GM21576 (cell line): Measurements from ENCODE around the gene ENHO.
"Not testable (repeated sequence)": the region's sequence is repeated elsewhere in the genome, so short reads cannot be mapped to it uniquely, and the experiment has no call there.

ENCODE experiments used
- ATAC-seq: cut with Tn5 transposase; IDR thresholded peaks from one replicate; pipeline ENCODE4 v1.9.1; 2021; ENCODE audit warnings: mild to moderate bottlenecking, moderate library complexity; ENCODE audit not compliant: unreplicated experiment

Gene ENHO

DNA sequence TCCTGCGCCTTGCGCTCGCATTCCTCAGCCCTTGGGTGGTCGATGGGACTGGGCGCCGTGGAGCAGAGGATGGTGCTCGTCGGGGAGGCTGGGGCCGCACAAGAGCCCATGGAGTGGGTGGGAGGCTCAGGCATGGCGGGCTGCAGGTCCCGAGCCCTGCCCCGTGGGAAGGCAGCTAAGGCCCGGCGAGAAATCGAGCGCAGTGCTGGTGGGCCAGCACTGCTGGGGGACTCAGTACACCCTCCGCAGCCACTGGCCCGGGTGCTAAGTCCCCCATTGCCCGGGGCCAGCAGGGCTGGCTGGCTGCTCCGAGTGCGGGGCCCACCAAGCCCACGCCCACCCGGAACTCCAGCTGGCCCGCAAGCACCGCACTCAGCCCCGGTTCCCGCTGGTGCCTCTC is 40.0 kb downstream of the ENHO start:
- ATAC-seq, result not testable (repeated sequence)

DNA sequence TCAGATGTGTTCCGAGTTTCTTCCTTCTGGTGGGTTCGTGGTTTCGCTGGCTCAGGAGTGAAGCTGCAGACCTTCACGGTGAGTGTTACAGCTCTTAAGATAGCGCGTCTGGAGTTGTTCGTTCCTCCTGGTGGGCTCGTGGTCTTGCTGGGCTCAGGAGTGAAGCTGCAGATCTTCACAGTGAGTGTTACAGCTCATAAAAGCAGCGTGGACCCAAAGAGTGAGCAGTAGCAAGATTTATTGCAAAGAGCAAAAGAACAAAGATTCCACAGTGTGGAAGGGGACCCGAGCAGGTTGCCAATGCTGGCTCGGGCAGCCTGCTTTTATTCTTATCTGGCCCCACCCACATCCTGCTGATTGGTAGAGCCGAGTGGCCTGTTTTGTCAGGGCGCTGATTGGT is 41.2 kb downstream of the ENHO start:
- not testable (repeated sequence) for ATAC-seq

DNA sequence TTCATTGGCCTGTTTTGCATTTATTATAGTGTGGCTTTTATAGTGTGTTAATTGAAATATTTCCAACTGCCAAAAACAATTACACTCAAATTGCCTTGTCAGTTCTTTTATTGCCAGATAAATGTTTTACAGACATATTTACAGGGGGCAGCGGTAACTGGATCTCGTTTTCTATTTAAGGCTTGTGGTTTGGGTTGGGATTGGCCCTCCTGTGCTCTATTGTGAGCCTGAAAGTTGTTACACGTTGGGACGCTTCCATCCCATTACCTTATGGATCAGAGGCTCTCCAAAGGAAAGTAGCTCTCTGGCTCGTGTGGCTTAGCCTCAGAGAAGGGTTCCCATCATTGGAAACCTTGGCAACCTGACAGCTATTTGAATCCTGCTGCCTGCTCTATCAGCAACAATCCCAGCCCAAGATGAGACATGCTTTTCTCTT is 43.3 kb downstream of the ENHO start:
- no peak for ATAC-seq

DNA sequence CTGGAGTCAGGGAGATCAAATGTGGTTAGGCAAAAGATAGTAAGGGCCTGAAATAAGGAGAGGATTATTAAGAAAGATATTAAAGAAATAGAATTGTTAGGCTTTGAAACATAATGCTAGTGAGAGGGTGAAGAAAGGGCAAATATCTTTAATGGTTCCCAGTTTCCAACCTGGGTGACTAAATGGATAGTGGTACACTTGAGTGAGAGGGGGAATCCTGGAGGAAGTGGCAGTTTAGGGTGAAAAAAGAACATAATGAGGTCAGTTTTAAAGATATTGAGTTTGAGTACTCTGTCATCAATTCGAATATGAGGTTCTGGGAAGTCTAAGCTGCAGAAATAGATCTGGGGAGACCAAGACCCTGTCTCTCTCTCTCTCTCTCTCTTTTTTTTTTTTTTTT is 45.2 kb downstream of the ENHO start:
- no peak for ATAC-seq

DNA sequence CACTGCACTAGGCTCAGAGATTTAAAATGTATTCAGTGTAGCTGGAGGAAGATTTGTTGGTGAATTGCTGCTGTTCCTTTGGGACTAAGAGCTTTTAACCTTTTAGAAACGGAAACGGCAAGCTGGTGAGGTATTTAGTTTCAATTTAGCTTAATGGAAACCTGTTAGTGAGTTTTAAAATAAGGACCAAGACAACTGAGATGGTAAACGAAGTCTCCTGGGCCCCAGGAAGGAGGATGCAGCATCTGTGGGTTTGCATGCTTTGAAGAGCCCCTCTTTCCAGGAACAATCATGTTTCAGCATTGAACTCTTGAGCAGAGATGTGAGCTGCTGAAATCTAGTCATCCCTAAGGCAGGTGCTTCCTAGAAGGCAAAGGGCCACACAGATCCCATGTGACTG is 47.7 kb downstream of the ENHO start:
- no peak for ATAC-seq
